CD4-positive, alpha-beta T cell treated with Interleukin-17A for 1 hour (primary cell): ENCODE data around the gene ORC5.
"Not testable (repeated sequence)": the region's sequence is repeated elsewhere in the genome, so short reads cannot be mapped to it uniquely, and the experiment has no call there.

ENCODE experiments used
- DNase-seq: peaks from one replicate; pipeline ENCODE4 v3.0.0-alpha.2; 2020

The ORC5 gene

GRCh38 chr7:104207731-104208420 is at the start of gene ORC5:
Gene ORC5 (minus strand): TSS chr7:104208013. CDS start chr7:104207904, 109 bp downstream.
- peak; percentile 73 for DNase-seq

GRCh38 chr7:104255616-104256015 is 47.8 kb upstream of the ORC5 start:
- DNase-seq, result no peak

- no peak for DNase-seq
Observed at GRCh38 chr7:104255194-104255593, 47.4 kb upstream of the ORC5 start.

GRCh38 chr7:104254696-104255095 is 46.9 kb upstream of the ORC5 start:
- no peak for DNase-seq

- no peak for DNase-seq
Observed at GRCh38 chr7:104252409-104253134, 44.8 kb upstream of the ORC5 start.

GRCh38 chr7:104242638-104243037 is 34.8 kb upstream of the ORC5 start:
- no peak for DNase-seq

- no peak for DNase-seq
Observed at GRCh38 chr7:104241538-104242209, 33.9 kb upstream of the ORC5 start.

GRCh38 chr7:104241135-104241534 is 33.3 kb upstream of the ORC5 start:
- DNase-seq, result no peak

- no peak for DNase-seq
Observed at GRCh38 chr7:104240401-104240800, 32.6 kb upstream of the ORC5 start.

GRCh38 chr7:104234990-104235389 is 27.2 kb upstream of the ORC5 start:
- DNase-seq, result not testable (repeated sequence)

- peak; percentile 52 for DNase-seq
Observed at GRCh38 chr7:104231054-104232046, 23.5 kb upstream of the ORC5 start.

GRCh38 chr7:104230606-104231005 is 22.8 kb upstream of the ORC5 start:
- DNase-seq, result no peak

GRCh38 chr7:104228442-104228841 is 20.6 kb upstream of the ORC5 start:
- DNase-seq, result no peak

GRCh38 chr7:104225451-104225850 is 17.6 kb upstream of the ORC5 start:
- DNase-seq, result no peak

GRCh38 chr7:104217620-104218019 is 9.8 kb upstream of the ORC5 start:
- DNase-seq, result no peak

- no peak for DNase-seq
Observed at GRCh38 chr7:104209063-104209462, 1.2 kb upstream of the ORC5 start.

GRCh38 chr7:104208421-104208780 is 588 bp upstream of the ORC5 start:
- no peak for DNase-seq

- DNase-seq, result peak; percentile 29
Observed at GRCh38 chr7:104207348-104207730, 474 bp downstream of the ORC5 start.

- DNase-seq, result no peak
Observed at GRCh38 chr7:104206841-104207240, 972 bp downstream of the ORC5 start.

- no peak for DNase-seq
Observed at GRCh38 chr7:104198673-104199278, 9.0 kb downstream of the ORC5 start.

- DNase-seq, result no peak
Observed at GRCh38 chr7:104196161-104196560, 11.7 kb downstream of the ORC5 start.

GRCh38 chr7:104192434-104192833 is 15.4 kb downstream of the ORC5 start:
- no peak for DNase-seq
